PC-9 (cell line): Measurements from ENCODE around the gene PROZ. TPM values are rescaled to one million over a fixed set of nuclear protein-coding genes. Genes with fewer than 3 reads are reported as not detected.

ENCODE experiments used
- BruUV-seq: library from RNA; stranded (reverse); fragments of 400-500 nt; replicated peaks from 2 replicates; lab custom pipeline; 2021; lab: Mats Ljungman, UMichigan
- CTCF ChIA-PET: fragments of 300-600 bp; sonication (Branson Sonifier 250); formaldehyde crosslinking; loops from one replicate; lab custom pipeline; 2022; ENCODE audit warnings: antibody characterized with exemption; lab: Charles Lee
- POLR2A ChIA-PET: fragments of 300-600 bp; sonication (Branson Sonifier 250); formaldehyde crosslinking; loops from one replicate; lab custom pipeline; 2022; ENCODE audit warnings: antibody characterized with exemption; ENCODE audit not compliant: unreplicated experiment; lab: Charles Lee
- DNase-seq, 2 experiments: peaks; one replicate each; pipeline versions ENCODE4 v3.0.0 to v3.0.0-alpha.2; 2015 to 2022; ENCODE audit warnings: mixed read lengths in 1 of 2
- H2AFZ ChIP-seq: fragments of 200-600 bp; sonication (generic); 2 replicates; pipeline ENCODE4 v1.8.1; 2017; ENCODE audit warnings: antibody characterized with exemption
- H3F3A ChIP-seq: fragments of 200-600 bp; sonication (generic); 2 replicates; pipeline ENCODE4 v1.8.1; 2017; ENCODE audit warnings: antibody characterized with exemption, mild to moderate bottlenecking, low read depth; ENCODE audit not compliant: insufficient read depth
- H3K27ac ChIP-seq: fragments of 200-600 bp; sonication (generic); 2 replicates; pipeline ENCODE4 v1.6.1; 2016; ENCODE audit warnings: mixed run types
- H3K27me3 ChIP-seq: fragments of 200-600 bp; sonication (generic); 2 replicates; pipeline ENCODE4 v1.6.1; 2016; ENCODE audit warnings: low read depth, mixed run types; ENCODE audit not compliant: insufficient read depth
- H3K36me3 ChIP-seq: fragments of 200-600 bp; sonication (generic); 2 replicates; pipeline ENCODE4 v1.6.1; 2016; ENCODE audit warnings: low read depth, mixed run types
- H3K4me1 ChIP-seq: fragments of 200-600 bp; sonication (generic); replicated peaks from 2 replicates; pipeline ENCODE4 v1.6.1; 2016; ENCODE audit warnings: mixed run types; ENCODE audit not compliant: insufficient read depth
- H3K4me2 ChIP-seq: fragments of 200-600 bp; sonication (generic); 2 replicates; pipeline ENCODE4 v1.6.1; 2017; ENCODE audit warnings: mixed run types
- H3K4me3 ChIP-seq: fragments of 200-600 bp; sonication (generic); 2 replicates; pipeline ENCODE4 v1.6.1; 2016; ENCODE audit warnings: mixed run types
- H3K79me2 ChIP-seq: fragments of 200-600 bp; sonication (generic); 2 replicates; pipeline ENCODE4 v1.6.1; 2017; ENCODE audit warnings: low read depth, mixed run types
- H3K9me2 ChIP-seq: fragments of 200-600 bp; sonication (generic); 2 replicates; pipeline ENCODE4 v1.8.1; 2017; ENCODE audit warnings: mild to moderate bottlenecking; ENCODE audit not compliant: insufficient read depth
- H3K9me3 ChIP-seq: fragments of 200-600 bp; sonication (generic); 2 replicates; pipeline ENCODE4 v1.8.1; 2016; ENCODE audit warnings: low read depth; ENCODE audit not compliant: insufficient read depth
- H4K20me1 ChIP-seq: fragments of 200-600 bp; sonication (generic); 2 replicates; pipeline ENCODE4 v1.8.1; 2017; ENCODE audit not compliant: insufficient read depth
- CTCF ChIP-seq: fragments of 200-600 bp; sonication (generic); conservative IDR thresholded peaks from 2 replicates; pipeline ENCODE4 v1.6.1; 2017; ENCODE audit warnings: mixed run types, antibody characterized with exemption, mild to moderate bottlenecking, moderate library complexity
- EZH2 ChIP-seq: fragments of 200-600 bp; sonication (generic); IDR thresholded peaks from 2 replicates; pipeline ENCODE4 v1.8.0; 2017; ENCODE audit warnings: antibody characterized with exemption, low read depth
- intact Hi-C: fragments of 100-400 bp; cut with micrococcal nuclease; formaldehyde crosslinking; loops from one replicate; pipeline ENCODE4 v1.10.0; 2022; ENCODE audit not compliant: unreplicated experiment
- total RNA-seq: library from RNA; stranded (reverse); gene quantifications from 2 replicates; pipeline ENCODE4 v1.2.3, GENCODE V29; 2021

The PROZ gene
- total RNA-seq, 1 experiment from 2014 or later, result not detected

- Histone ChIP-seq H3K9me2 (no peaks in the 10 kb centered on the region), H3K79me2 (no peaks in the 10 kb centered on the region), H3K9me3 (no peaks in the 10 kb centered on the region), H3F3A (no peaks in the 10 kb centered on the region), H3K36me3 (no peaks in the 10 kb centered on the region), H3K4me3 (no peak overlapping the region), H2AFZ (no peak overlapping the region), H3K4me2 (no peak overlapping the region), H3K27me3 (peaks cover 69% of the 10 kb centered on the region), H4K20me1 (no peaks in the 10 kb centered on the region), H3K4me1 (no peaks in the 10 kb centered on the region), H3K27ac (no peak overlapping the region)
- CTCF ChIA-PET, result no interaction called here
- POLR2A ChIA-PET, result no interaction called here
- intact Hi-C loops, result no loop called here
- TF ChIP-seq CTCF (no peak), EZH2 (no peak)
- no peak for DNase-seq
- no TSS peak for BruUV-seq
Measured at GRCh38 chr13:113147206-113147605, 11.2 kb upstream of the PROZ start.

- Histone ChIP-seq H4K20me1 (no peaks in the 10 kb centered on the region), H3K4me2 (no peak overlapping the region), H3K4me1 (peaks cover 3% of the 10 kb centered on the region; the same call in 1 of the 2 replicates), H3K4me3 (no peak overlapping the region), H3K9me2 (no peaks in the 10 kb centered on the region), H3K27ac (no peak overlapping the region), H2AFZ (no peak overlapping the region), H3K9me3 (no peaks in the 10 kb centered on the region), H3K79me2 (no peaks in the 10 kb centered on the region), H3F3A (0 out of 2 replicates have a peak, but pooled peaks cover under 1% of the 10 kb centered on the region), H3K36me3 (no peaks in the 10 kb centered on the region), H3K27me3 (peaks cover 70% of the 10 kb centered on the region)
- TF ChIP-seq EZH2, result no peak
- no peak for TF ChIP-seq CTCF
- ChIA-PET CTCF (no interaction called here), POLR2A (no interaction called here)
- intact Hi-C loops, result no loop called here
- BruUV-seq, result no TSS peak
- no peak for DNase-seq
Measured at GRCh38 chr13:113148407-113148806, 10.0 kb upstream of the PROZ start.

DNA sequence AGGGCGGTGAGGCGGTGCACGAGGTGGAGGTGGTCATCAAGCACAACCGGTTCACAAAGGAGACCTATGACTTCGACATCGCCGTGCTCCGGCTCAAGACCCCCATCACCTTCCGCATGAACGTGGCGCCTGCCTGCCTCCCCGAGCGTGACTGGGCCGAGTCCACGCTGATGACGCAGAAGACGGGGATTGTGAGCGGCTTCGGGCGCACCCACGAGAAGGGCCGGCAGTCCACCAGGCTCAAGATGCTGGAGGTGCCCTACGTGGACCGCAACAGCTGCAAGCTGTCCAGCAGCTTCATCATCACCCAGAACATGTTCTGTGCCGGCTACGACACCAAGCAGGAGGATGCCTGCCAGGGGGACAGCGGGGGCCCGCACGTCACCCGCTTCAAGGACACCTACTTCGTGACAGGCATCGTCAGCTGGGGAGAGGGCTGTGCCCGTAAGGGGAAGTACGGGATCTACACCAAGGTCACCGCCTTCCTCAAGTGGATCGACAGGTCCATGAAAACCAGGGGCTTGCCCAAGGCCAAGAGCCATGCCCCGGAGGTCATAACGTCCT lies 9.4 kb upstream of the PROZ start:
- DNase-seq, result no peak
- Histone ChIP-seq H3K27ac (no peak overlapping the region), H2AFZ (no peak overlapping the region), H3K79me2 (no peaks in the 10 kb centered on the region), H3F3A (0 out of 2 replicates have a peak, but pooled peaks cover 5% of the 10 kb centered on the region), H3K27me3 (peaks cover 64% of the 10 kb centered on the region), H3K4me2 (no peak overlapping the region), H3K9me2 (no peaks in the 10 kb centered on the region), H3K4me3 (no peak overlapping the region), H3K36me3 (no peaks in the 10 kb centered on the region), H3K4me1 (peaks cover 6% of the 10 kb centered on the region; the same call in 1 of the 2 replicates), H4K20me1 (no peaks in the 10 kb centered on the region), H3K9me3 (no peaks in the 10 kb centered on the region)
- no peak for TF ChIP-seq CTCF
- TF ChIP-seq EZH2, result no peak
- intact Hi-C loops, result no loop called here
- ChIA-PET POLR2A (no interaction called here), CTCF (no interaction called here)
- no TSS peak for BruUV-seq
